Smooth muscle cell (in vitro differentiated cells): Measurements from ENCODE around the gene FXR2. TPM values are rescaled to one million over a fixed set of nuclear protein-coding genes. Genes with fewer than 3 reads are reported as not detected.
A peak's percentile ranks its signal among the peaks of the same experiment; 100 is the strongest.

ENCODE experiments used
- DNase-seq: peaks from one replicate; lab custom pipeline; 2025; ENCODE audit not compliant: unreplicated experiment; lab: John Stamatoyannopoulos, UW
- H2AFZ ChIP-seq: fragments of 200-600 bp; sonication (generic); 2 replicates; pipeline ENCODE4 v1.6.0; 2016; ENCODE audit warnings: antibody characterized with exemption, low read depth, mild to moderate bottlenecking
- H3F3A ChIP-seq: fragments of 200-600 bp; sonication (generic); 2 replicates; pipeline ENCODE4 v1.6.0; 2017; ENCODE audit warnings: antibody characterized with exemption, low read depth
- H3K27ac ChIP-seq: fragments of 200-600 bp; sonication (generic); 2 replicates; pipeline ENCODE4 v1.5.1; 2016; ENCODE audit warnings: low read depth, mild to moderate bottlenecking
- H3K27me3 ChIP-seq: fragments of 200-600 bp; sonication (generic); 2 replicates; pipeline ENCODE4 v1.6.1; 2016; ENCODE audit warnings: low read depth, mild to moderate bottlenecking
- H3K36me3 ChIP-seq: fragments of 200-600 bp; sonication (generic); 2 replicates; pipeline ENCODE4 v1.5.1; 2016; ENCODE audit warnings: low read depth
- H3K4me1 ChIP-seq: fragments of 200-600 bp; sonication (generic); 2 replicates; pipeline ENCODE4 v1.5.1; 2016; ENCODE audit warnings: low read depth
- H3K4me2 ChIP-seq: fragments of 200-600 bp; sonication (generic); 2 replicates; pipeline ENCODE4 v1.6.0; 2016; ENCODE audit warnings: mild to moderate bottlenecking
- H3K4me3 ChIP-seq: fragments of 200-600 bp; sonication (generic); 2 replicates; pipeline ENCODE4 v1.5.1; 2016; ENCODE audit warnings: mild to moderate bottlenecking
- H3K79me2 ChIP-seq: fragments of 200-600 bp; sonication (generic); 2 replicates; pipeline ENCODE4 v1.6.0; 2016; ENCODE audit warnings: low read depth, mild to moderate bottlenecking
- H3K9ac ChIP-seq: fragments of 200-600 bp; sonication (generic); 2 replicates; pipeline ENCODE4 v1.6.0; 2016; ENCODE audit warnings: low read depth
- H3K9me3 ChIP-seq: fragments of 200-600 bp; sonication (generic); replicated peaks from 2 replicates; pipeline ENCODE4 v1.5.1; 2016; ENCODE audit warnings: low read depth
- H4K20me1 ChIP-seq: fragments of 200-600 bp; sonication (generic); 2 replicates; pipeline ENCODE4 v1.6.0; 2016; ENCODE audit warnings: low read depth
- WGBS: methylation state at CpG from one replicate; pipeline ENCODE4 v1.1.7; 2016; ENCODE audit warnings: low lambda C conversion rate; 5-methylcytosine and 5-hydroxymethylcytosine counted together
- polyA plus RNA-seq: library from polyadenylated mRNA; unstranded; fragments of >200 nt; fragmentation: Nextera tagmentation; extraction: Ambion mirVana; gene quantifications from 2 replicates; pipeline ENCODE4 v1.2.1, GENCODE V29; 2016
- total RNA-seq: library from RNA; depleted of rRNA; stranded (reverse); fragments of >200 nt; gene quantifications from 2 replicates; pipeline ENCODE4 v1.2.3, GENCODE V29; 2014
- TF ChIP-seq, protein P1 (sequence below): fragments of 200-600 bp; sonication (generic); IDR thresholded peaks from 2 replicates; pipeline ENCODE4 v1.5.1; 2017; ENCODE audit warnings: borderline replicate concordance, mild to moderate bottlenecking, antibody characterized with exemption; ENCODE audit not compliant: insufficient read depth, poor library complexity, severe bottlenecking

Gene FXR2
- total and polyA plus RNA-seq, 2 experiments from 2014 or later: 22.8 to 50.6 TPM

DNA sequence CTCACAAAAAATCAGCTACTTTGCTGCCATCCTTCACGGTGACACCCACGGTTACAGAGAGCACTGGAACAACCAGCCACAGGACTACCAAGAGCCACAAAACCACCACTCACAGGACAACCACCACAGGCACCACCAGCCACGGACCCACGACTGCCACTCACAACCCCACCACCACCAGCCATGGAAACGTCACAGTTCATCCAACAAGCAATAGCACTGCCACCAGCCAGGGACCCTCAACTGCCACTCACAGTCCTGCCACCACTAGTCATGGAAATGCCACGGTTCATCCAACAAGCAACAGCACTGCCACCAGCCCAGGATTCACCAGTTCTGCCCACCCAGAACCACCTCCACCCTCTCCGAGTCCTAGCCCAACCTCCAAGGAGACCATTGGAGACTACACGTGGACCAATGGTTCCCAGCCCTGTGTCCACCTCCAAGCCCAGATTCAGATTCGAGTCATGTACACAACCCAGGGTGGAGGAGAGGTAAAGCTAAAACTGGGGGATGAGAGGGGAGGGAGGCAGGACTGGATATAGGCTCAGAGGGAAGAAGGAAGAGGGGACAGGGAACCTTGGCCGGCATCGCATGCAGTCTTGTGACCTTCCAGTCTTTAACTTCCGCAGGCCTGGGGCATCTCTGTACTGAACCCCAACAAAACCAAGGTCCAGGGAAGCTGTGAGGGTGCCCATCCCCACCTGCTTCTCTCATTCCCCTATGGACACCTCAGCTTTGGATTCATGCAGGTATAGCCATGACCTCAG is 34.7 kb downstream of the FXR2 start:
- H3K9ac ChIP-seq: no peak overlapping the region
- peaks cover 49% of the 10 kb centered on the region for H3K79me2 ChIP-seq
- TF ChIP-seq, protein P1, sequence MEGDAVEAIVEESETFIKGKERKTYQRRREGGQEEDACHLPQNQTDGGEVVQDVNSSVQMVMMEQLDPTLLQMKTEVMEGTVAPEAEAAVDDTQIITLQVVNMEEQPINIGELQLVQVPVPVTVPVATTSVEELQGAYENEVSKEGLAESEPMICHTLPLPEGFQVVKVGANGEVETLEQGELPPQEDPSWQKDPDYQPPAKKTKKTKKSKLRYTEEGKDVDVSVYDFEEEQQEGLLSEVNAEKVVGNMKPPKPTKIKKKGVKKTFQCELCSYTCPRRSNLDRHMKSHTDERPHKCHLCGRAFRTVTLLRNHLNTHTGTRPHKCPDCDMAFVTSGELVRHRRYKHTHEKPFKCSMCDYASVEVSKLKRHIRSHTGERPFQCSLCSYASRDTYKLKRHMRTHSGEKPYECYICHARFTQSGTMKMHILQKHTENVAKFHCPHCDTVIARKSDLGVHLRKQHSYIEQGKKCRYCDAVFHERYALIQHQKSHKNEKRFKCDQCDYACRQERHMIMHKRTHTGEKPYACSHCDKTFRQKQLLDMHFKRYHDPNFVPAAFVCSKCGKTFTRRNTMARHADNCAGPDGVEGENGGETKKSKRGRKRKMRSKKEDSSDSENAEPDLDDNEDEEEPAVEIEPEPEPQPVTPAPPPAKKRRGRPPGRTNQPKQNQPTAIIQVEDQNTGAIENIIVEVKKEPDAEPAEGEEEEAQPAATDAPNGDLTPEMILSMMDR: no peak
- H3K4me1 ChIP-seq: peaks cover 30% of the 10 kb centered on the region
- H2AFZ ChIP-seq: no peak overlapping the region
- no peak overlapping the region for H3K4me3 ChIP-seq
- H3K36me3 ChIP-seq: peaks cover 9% of the 10 kb centered on the region
- no peaks in the 10 kb centered on the region for H3K27me3 ChIP-seq
- H3F3A ChIP-seq: peaks cover 59% of the 10 kb centered on the region
- peak overlapping the region; percentile 23 for H3K4me2 ChIP-seq
- no peaks in the 10 kb centered on the region for H3K9me3 ChIP-seq
- peak overlapping the region; percentile 88 for H3K27ac ChIP-seq
- peaks cover 41% of the 10 kb centered on the region for H4K20me1 ChIP-seq
- DNase-seq: no peak
- WGBS: 92% methylated on average over 10 of the region's 12 CpGs

DNA sequence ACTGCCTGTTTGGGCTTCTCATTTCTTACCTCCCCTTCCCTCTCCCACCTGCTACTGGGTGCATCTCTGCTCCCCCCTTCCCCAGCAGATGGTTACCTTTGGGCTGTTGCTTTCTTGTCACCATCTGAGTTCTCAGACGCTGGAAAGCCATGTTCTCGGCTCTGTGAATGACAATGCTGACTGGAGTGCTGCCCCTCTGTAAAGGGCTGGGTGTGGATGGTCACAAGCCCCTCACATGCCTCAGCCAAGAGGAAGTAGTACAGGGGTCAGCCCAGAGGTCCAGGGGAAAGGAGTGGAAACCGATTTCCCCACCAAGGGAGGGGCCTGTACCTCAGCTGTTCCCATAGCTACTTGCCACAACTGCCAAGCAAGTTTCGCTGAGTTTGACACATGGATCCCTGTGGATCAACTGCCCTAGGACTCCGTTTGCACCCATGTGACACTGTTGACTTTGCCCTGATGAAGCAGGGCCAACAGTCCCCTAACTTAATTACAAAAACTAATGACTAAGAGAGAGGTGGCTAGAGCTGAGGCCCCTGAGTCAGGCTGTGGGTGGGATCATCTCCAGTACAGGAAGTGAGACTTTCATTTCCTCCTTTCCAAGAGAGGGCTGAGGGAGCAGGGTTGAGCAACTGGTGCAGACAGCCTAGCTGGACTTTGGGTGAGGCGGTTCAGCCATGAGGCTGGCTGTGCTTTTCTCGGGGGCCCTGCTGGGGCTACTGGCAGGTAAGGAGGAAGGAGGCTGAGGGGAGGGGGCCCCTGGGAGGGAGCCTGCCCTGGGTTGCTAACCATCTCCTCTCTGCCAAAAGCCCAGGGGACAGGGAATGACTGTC is 35.5 kb downstream of the FXR2 start, which contains the start of gene CD68:
CD68 (plus strand) TSS at position 638 of the 833 bp plus-strand sequence; CDS start at position 678, 40 bp downstream.
- H3K4me1 ChIP-seq: peaks cover 30% of the 10 kb centered on the region
- TF ChIP-seq, protein P1: no peak
- peaks cover 50% of the 10 kb centered on the region for H4K20me1 ChIP-seq
- DNase-seq: no peak
- peaks cover 49% of the 10 kb centered on the region for H3K79me2 ChIP-seq
- H3K4me2 ChIP-seq: peak within 1 kb of the TSS; percentile 39
- no peak within 1 kb of the TSS for H3K4me3 ChIP-seq
- no peaks in the 10 kb centered on the region for H3K9me3 ChIP-seq
- no peak within 1 kb of the TSS for H2AFZ ChIP-seq
- WGBS: 37% methylated on average over 7 of the region's 7 CpGs
- H3K36me3 ChIP-seq: peaks cover 9% of the 10 kb centered on the region
- H3F3A ChIP-seq: peaks cover 67% of the 10 kb centered on the region
- H3K9ac ChIP-seq: peak within 1 kb of the TSS; percentile 41
- peak within 1 kb of the TSS; percentile 88 for H3K27ac ChIP-seq
- no peaks in the 10 kb centered on the region for H3K27me3 ChIP-seq

DNA sequence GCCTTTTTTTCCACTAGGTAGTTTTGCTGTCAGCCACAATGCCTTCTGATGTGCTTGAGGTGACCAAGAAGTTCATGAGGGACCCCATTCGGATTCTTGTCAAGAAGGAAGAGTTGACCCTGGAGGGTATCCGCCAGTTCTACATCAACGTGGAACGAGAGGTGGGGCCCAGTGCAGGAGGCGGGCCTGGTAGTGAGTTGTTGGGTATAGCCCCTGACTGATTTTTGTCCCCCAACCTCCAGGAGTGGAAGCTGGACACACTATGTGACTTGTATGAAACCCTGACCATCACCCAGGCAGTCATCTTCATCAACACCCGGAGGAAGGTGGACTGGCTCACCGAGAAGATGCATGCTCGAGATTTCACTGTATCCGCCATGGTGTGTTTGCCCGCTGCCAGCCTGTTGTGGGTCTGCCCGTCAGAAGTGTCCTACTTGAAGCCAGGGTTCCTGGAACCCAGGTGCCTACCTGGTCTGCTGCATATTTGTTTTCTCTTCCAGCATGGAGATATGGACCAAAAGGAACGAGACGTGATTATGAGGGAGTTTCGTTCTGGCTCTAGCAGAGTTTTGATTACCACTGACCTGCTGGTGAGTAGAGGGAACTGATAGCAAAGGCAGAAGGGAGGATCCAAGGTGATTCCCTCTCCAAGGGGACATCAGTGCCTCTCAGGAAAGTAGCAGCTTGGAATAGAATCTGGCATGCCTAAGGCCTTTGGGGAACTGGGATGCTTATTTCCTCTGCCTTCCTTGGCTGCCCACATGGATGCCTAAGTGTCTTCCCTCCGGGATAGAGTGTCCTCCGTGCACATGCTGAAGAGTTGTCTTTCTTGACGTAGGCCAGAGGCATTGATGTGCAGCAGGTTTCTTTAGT is 37.1 kb downstream of the FXR2 start:
- peaks cover 9% of the 10 kb centered on the region for H3K36me3 ChIP-seq
- peaks cover 65% of the 10 kb centered on the region for H4K20me1 ChIP-seq

More for the DNA sequence above, 37.1 kb downstream of the FXR2 start:
- Histone ChIP-seq H3K4me3 (no peak overlapping the region), H3K27me3 (no peaks in the 10 kb centered on the region), H3K4me2 (no peak overlapping the region), H3K4me1 (peaks cover 20% of the 10 kb centered on the region), H3K27ac (peak overlapping the region; percentile 88), H3F3A (peaks cover 65% of the 10 kb centered on the region), H3K9me3 (no peaks in the 10 kb centered on the region), H2AFZ (no peak overlapping the region), H3K79me2 (peaks cover 57% of the 10 kb centered on the region), H3K9ac (no peak overlapping the region)
- WGBS: 94% methylated on average over 17 of the region's 17 CpGs
- no peak for DNase-seq
- TF ChIP-seq, protein P1: no peak
